ENCODE data around the gene DHRS7B. TPM values are rescaled to one million over a fixed set of nuclear protein-coding genes. Genes with fewer than 3 reads are reported as not detected.
"Not testable (repeated sequence)": the region's sequence is repeated elsewhere in the genome, so short reads cannot be mapped to it uniquely, and the experiment has no call there.

Gene DHRS7B
- total RNA-seq, 1 donor: 15.2 TPM

- H3K4me1 ChIP-seq (ENCODE audit: insufficient read depth, low read length): no peaks in the 10 kb centered on the region
- no peak overlapping the region for H3K4me2 ChIP-seq (ENCODE audit: insufficient read depth, low read length)
- DNase-seq (ENCODE audit: insufficient read length, low spot score, missing footprints): no peak
- no peaks in the 10 kb centered on the region for H4K20me1 ChIP-seq (ENCODE audit: insufficient read depth, low read length)
- no peak for TF ChIP-seq CTCF (IDR thresholded peaks at IDR 0.05; ENCODE audit: extremely low read depth, low read depth, low read length)
- no peaks in the 10 kb centered on the region for H3K79me2 ChIP-seq (ENCODE audit: insufficient read depth, low read length)
- H3K27ac ChIP-seq (ENCODE audit: low read depth, low read length): no peak overlapping the region
- no peaks in the 10 kb centered on the region for H3K27me3 ChIP-seq (ENCODE audit: insufficient read depth, low read length)
- no peak overlapping the region for H2AFZ ChIP-seq (ENCODE audit: low read length)
- no peak overlapping the region for H3K4me3 ChIP-seq (ENCODE audit: insufficient read depth, low read length)
- no peaks in the 10 kb centered on the region for H3K36me3 ChIP-seq (ENCODE audit: insufficient read depth, low read length)
- H3K9me3 ChIP-seq (ENCODE audit: low read depth, low read length): no peaks in the 10 kb centered on the region
Measured at GRCh38 chr17:21104608-21105007, 22.2 kb upstream of the DHRS7B start.

GRCh38 chr17:21105064-21105894, 21.5 kb upstream of the DHRS7B start:
- Histone ChIP-seq H3K4me2 (ENCODE audit: insufficient read depth, low read length) (no peak overlapping the region), H3K27ac (ENCODE audit: low read depth, low read length) (no peak overlapping the region), H3K4me3 (ENCODE audit: insufficient read depth, low read length) (no peak overlapping the region), H3K9me3 (ENCODE audit: low read depth, low read length) (no peaks in the 10 kb centered on the region), H3K4me1 (ENCODE audit: insufficient read depth, low read length) (no peaks in the 10 kb centered on the region), H2AFZ (ENCODE audit: low read length) (no peak overlapping the region), H3K27me3 (ENCODE audit: insufficient read depth, low read length) (no peaks in the 10 kb centered on the region), H3K36me3 (ENCODE audit: insufficient read depth, low read length) (no peaks in the 10 kb centered on the region), H4K20me1 (ENCODE audit: insufficient read depth, low read length) (no peaks in the 10 kb centered on the region), H3K79me2 (ENCODE audit: insufficient read depth, low read length) (no peaks in the 10 kb centered on the region)
- no peak for TF ChIP-seq CTCF (IDR thresholded peaks at IDR 0.05; ENCODE audit: extremely low read depth, low read depth, low read length)
- no peak for DNase-seq (ENCODE audit: insufficient read length, low spot score, missing footprints)

- TF ChIP-seq CTCF (IDR thresholded peaks at IDR 0.05; ENCODE audit: extremely low read depth, low read depth, low read length): no peak
- Histone ChIP-seq H3K27me3 (ENCODE audit: insufficient read depth, low read length) (no peaks in the 10 kb centered on the region), H3K4me2 (ENCODE audit: insufficient read depth, low read length) (no peak overlapping the region), H2AFZ (ENCODE audit: low read length) (no peak overlapping the region), H3K4me1 (ENCODE audit: insufficient read depth, low read length) (no peaks in the 10 kb centered on the region), H4K20me1 (ENCODE audit: insufficient read depth, low read length) (no peaks in the 10 kb centered on the region), H3K9me3 (ENCODE audit: low read depth, low read length) (no peaks in the 10 kb centered on the region), H3K27ac (ENCODE audit: low read depth, low read length) (no peak overlapping the region), H3K79me2 (ENCODE audit: insufficient read depth, low read length) (no peaks in the 10 kb centered on the region), H3K4me3 (ENCODE audit: insufficient read depth, low read length) (no peak overlapping the region), H3K36me3 (ENCODE audit: insufficient read depth, low read length) (no peaks in the 10 kb centered on the region)
- DNase-seq (ENCODE audit: insufficient read length, low spot score, missing footprints): no peak
Measured at GRCh38 chr17:21106316-21106715, 20.4 kb upstream of the DHRS7B start.

GRCh38 chr17:21107067-21107650, 19.6 kb upstream of the DHRS7B start:
- H3K79me2 ChIP-seq (ENCODE audit: insufficient read depth, low read length); H3K9me3 ChIP-seq (ENCODE audit: low read depth, low read length); H3K36me3 ChIP-seq (ENCODE audit: insufficient read depth, low read length); H3K4me1 ChIP-seq (ENCODE audit: insufficient read depth, low read length); H4K20me1 ChIP-seq (ENCODE audit: insufficient read depth, low read length); H3K27me3 ChIP-seq (ENCODE audit: insufficient read depth, low read length); H3K4me2 ChIP-seq (ENCODE audit: insufficient read depth, low read length); DNase-seq (ENCODE audit: insufficient read length, low spot score, missing footprints); H3K4me3 ChIP-seq (ENCODE audit: insufficient read depth, low read length); H2AFZ ChIP-seq (ENCODE audit: low read length); H3K27ac ChIP-seq (ENCODE audit: low read depth, low read length): not testable (repeated sequence)
